RCC 7860 (cell line): ENCODE results near the gene HEMGN.
A peak's percentile ranks its signal among the peaks of the same experiment; 100 is the strongest.
"Not testable (repeated sequence)": the region's sequence is repeated elsewhere in the genome, so short reads cannot be mapped to it uniquely, and the experiment has no call there.

Experiments
- DNase-seq: peaks from one replicate; pipeline ENCODE4 v3.0.0-alpha.2; 2015; ENCODE audit warnings: low spot score
- FAIRE-seq: peaks from 2 replicates; lab custom pipeline; 2012; peaks lifted over from hg19 to GRCh38; lab: Jason Lieb, UNC

HEMGN gene

GRCh38 chr9:97966493-97966892 lies 28.5 kb upstream of the HEMGN start:
- DNase-seq (no peak), FAIRE-seq (no peak)

DNA sequence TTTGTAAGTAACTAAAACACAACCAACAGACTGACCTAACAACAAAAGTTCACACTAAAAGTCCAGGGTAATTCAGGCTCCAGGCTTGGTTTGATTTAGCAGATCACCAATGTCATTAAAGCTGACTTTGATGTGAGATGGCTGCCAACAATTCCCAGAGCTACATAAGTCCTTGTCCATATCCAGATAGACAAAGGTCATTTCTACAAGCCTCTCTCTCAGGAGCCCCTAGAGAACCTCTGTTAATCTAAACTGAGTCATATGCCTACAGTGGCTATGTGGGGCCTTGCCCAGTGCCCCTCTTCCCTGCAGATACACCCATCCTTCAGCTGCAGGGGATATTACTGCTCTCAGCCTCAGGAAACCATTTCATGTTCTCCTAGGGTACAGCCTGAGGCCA lies 26.9 kb upstream of the HEMGN start:
- no peak for FAIRE-seq
- DNase-seq, result no peak

DNA sequence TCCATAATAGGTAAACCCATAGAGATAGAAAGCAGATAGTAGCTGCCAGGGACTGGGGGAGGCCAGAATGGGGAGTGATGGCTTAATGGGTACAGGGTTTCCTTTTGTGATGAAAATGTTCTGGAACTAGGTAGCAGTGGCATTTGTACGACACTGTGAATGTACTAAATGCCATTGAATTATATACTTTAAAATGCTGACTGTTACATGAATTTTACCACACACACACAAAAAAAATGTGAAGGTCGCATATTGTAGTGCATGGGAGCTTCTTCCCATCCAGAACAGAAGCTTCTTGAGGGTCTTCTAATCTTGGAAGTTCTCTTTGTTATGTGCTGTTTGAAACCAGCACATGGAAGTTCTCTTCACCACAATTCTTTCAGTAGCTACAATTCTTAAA lies 25.3 kb upstream of the HEMGN start:
- FAIRE-seq (no peak), DNase-seq (no peak)

GRCh38 chr9:97962575-97962974 lies 24.6 kb upstream of the HEMGN start:
- FAIRE-seq, result no peak

DNA sequence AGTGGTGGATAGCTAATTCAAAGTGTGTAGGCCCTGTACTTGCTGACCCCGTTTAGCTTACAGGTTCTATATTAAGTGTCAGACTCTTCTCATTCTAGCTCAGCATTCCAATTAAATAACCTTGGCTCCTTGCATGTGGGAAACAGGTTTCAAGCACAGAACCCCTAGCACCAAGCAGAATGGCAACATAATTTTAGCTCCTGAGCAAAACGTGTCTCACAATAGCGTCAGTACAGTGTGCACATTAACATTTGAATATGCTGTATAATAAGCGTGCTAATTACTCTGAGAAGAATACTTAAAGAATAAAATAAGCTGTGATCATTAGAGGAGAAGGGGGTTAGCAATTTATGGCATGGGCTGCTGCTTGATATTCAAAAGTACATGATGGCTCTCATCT lies 24.2 kb upstream of the HEMGN start:
- FAIRE-seq (no peak), DNase-seq (no peak)

More at GRCh38 chr9:97962575-97962974, 24.6 kb upstream of the HEMGN start:
- DNase-seq, result no peak

DNA sequence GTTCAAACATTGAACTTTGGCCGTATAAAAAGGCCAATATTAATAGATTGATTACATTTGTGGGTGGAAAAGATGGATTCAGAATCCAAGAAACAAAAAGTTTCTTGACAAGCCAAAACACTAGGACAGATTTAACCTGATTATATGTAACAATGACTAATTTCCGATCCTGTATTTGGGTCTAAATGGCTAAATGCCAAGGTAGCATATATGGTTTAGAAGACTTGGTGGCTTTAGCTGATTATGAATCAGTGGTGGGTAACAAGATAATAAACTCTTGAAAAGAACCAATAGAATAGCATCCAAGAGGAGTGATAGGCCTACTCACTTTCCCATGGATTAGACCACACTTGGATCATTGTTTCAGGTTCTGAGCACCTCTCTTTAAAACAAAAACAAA lies 23.4 kb upstream of the HEMGN start:
- DNase-seq (no peak), FAIRE-seq (no peak)

DNA sequence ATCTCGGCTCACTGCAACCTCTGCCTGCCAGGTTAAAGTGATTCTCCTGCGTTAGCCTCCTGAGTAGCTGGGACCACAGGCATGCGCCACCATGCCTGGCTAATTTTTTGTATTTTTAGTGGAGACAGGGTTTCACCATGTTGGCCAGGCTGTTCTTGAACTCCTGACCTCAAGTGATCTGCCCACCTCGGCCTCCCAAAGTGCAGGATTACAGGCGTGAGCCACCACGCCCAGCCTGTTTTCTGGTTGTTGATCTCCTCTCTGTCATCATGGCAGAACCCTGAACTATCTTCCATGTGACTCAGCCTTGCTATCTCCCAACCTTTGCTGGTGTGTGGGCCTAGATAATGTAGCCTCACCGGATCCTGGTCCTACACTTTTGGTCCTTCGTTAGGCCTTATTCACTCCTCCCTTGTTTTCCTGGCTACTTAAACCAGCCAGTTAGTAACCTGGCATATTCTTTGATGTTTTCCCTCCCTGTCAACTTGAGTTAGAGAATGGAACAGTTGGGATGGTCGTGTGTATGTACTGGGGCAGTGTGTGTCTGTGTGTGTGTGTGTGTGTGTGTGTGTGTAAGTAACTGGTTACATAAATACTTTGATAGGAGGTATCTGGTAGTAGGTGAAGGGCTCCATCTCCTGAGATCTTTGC lies 22.8 kb upstream of the HEMGN start:
- not testable (repeated sequence) for DNase-seq, FAIRE-seq

- FAIRE-seq (no peak), DNase-seq (no peak)
These were observed 21.6 kb upstream of the HEMGN start for GRCh38 chr9:97959585-97959984.

- DNase-seq, result no peak
- no peak for FAIRE-seq
These were observed 21.0 kb upstream of the HEMGN start for GRCh38 chr9:97958812-97959511.

DNA sequence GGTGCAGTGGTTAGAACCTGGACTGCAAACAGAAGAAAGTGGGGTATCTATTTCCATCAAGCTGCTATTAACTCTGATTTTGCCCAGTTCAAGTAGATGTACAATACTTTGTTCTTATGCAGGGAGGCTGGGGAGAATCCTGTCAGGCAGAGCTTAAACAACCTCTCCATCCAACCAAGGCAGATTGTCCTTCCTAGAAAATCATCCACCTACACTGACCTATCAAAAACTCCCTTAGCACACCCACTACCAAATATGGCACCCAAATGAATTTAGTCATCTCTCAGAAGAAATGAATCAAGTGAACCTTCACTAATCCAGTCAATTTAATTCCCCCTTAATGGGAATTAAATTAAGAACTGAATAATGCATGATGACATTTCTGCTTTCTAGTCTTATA lies 18.4 kb upstream of the HEMGN start:
- FAIRE-seq (no peak), DNase-seq (no peak)

DNA sequence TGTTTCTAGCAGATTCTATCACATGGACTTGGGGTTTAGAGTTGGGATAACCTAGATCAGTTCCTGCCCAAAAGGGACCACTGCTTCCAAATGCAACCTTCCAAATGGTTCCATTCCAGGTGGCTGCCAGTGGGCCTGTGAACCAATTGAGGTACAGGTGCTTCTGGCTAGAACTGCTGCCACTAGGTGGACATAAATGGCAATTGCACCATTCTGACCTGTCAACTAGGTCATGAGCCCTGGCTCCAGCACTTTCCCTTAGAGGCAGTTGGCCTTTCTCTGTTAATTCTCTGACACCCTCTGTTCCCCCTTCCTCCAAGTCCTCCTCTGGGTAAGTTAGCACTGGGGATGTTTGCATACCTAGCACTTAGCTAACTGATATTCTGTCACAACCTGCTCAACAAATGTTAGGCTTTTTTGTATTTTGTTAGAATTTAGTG lies 16.6 kb upstream of the HEMGN start:
- DNase-seq (peak; percentile 42), FAIRE-seq (no peak)

- FAIRE-seq, DNase-seq: not testable (repeated sequence)
These were observed 12.9 kb upstream of the HEMGN start for GRCh38 chr9:97950873-97951272.

GRCh38 chr9:97947094-97947493 lies 9.1 kb upstream of the HEMGN start:
- FAIRE-seq, DNase-seq: not testable (repeated sequence)

DNA sequence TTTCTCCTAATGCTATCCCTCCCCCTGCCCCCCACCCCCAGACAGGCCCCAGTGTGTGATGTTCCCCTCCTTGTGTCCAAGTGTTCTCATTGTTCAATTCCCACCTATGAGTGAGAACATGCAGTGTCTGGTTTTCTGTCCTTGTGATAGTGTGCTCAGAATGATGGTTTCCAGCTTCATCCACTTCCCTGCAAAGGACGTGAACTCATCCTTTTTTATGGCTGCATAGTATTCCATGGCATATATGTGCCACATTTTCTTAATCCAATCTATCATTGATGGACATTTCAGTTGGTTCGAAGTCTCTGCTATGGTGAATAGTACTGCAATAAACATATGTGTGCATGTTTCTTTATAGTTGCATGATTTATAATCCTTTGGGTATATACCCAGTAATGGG lies 7.5 kb upstream of the HEMGN start:
- not testable (repeated sequence) for FAIRE-seq, DNase-seq

DNA sequence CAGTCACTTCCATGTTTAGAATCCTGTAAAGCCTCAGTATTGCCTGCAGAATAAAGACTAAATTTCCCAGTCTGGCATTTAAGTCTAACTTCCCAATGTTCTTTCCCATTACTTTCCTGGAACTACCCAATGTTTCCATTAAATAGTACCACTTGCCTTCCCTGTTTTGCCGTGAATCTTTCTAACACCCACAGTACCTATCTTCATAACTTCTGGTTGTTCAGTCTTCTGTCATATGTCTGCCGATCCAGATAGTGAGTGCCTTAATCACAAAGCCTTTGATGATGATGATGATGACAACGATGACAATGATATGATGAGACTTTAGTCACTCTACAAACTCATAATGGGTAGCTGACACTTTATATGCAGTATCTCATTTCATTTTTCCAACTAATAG lies 6.6 kb upstream of the HEMGN start:
- DNase-seq (no peak), FAIRE-seq (no peak)

DNA sequence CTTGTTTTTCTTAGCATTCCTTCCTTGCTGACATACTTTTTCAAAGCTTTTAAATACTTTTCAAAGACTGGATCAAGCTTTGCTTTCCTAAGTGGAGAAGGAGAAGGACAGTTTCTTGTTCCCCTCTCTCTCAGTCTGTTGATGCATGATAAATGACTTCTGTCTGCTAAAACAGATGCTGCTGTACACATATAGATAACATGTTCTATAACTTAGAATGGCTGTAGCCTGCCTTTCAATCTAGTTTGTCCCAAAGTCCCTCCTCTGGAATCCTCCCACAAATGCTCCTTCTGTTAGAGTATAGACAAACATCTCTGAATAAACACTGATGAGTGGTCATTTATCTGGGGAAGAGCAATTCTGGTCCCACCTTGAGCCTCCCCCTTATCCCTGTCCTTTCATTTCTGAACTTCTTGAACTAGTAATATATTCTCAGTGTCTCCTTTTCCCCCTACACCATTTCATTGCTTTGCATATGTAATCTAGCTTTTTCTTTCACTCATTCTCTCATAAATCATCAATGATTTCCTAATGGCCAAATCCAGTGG lies 5.4 kb upstream of the HEMGN start:
- DNase-seq (no peak), FAIRE-seq (no peak)

GRCh38 chr9:97941323-97941722 lies 3.4 kb upstream of the HEMGN start:
- DNase-seq (no peak), FAIRE-seq (no peak)

DNA sequence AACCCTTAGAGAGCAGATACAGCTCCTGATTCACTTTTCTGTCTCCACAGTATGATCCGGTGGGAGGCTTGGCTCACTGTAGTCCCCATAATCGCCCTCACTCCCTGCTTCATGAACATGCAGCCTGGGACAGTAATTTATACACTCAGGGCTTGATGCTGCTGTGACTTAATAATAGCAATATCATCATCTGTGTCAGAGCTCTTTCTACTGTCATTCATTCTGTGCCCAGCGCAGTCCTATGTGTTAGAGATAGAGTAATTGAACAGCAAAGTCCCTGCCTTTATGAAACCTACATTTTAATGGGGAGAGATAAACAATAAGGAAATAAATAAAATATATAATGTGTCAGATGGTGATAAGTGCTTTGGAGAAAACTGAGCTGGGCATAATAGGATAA lies 2.8 kb upstream of the HEMGN start:
- DNase-seq, result no peak
- FAIRE-seq, result no peak

- FAIRE-seq (no peak), DNase-seq (no peak)
These were observed 2.3 kb upstream of the HEMGN start for GRCh38 chr9:97940233-97940632.

GRCh38 chr9:97936998-97937397 lies 974 bp downstream of the HEMGN start:
- FAIRE-seq (no peak), DNase-seq (no peak)

DNA sequence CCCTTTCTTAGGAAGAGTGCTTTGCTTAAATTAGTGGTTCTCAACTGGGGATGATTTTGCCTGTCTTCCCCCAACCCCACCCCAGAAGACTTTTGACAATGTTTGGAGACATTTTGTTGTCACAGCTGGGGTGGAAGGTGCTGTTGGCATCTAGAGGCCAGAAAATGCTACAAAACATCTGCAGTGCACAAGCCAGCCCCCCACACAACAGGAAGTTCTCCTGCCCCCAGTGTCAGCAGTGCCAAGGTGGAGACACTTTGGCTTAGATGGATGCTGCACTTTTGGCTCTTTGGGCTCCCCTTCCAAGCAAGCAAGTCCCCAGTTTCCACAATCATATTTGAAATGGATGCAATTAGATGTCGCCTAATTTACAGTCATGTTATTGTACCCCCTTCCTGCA lies 2.7 kb downstream of the HEMGN start:
- DNase-seq, result no peak
- FAIRE-seq, result no peak
